Activated CD4-positive, alpha-beta memory T cell treated with anti-CD3 and anti-CD28 coated beads, Interleukin-2, amount 10 ng/mL, durations not matched to agents 7 days and 5 days (primary cell): ENCODE results near the gene FAM53B. TPM values are rescaled to one million over a fixed set of nuclear protein-coding genes. Genes with fewer than 3 reads are reported as not detected.

Experiments
- CTCF ChIA-PET: fragments of 350-600 bp; sonication (Branson Sonifier 250); formaldehyde crosslinking; loops from one replicate; lab custom pipeline; 2021; ENCODE audit warnings: antibody characterized with exemption, inconsistent platforms; lab: Charles Lee
- POLR2A ChIA-PET: fragments of 350-600 bp; sonication (Branson Sonifier 250); formaldehyde crosslinking; loops from one replicate; lab custom pipeline; 2021; ENCODE audit warnings: antibody characterized with exemption; lab: Charles Lee
- DNase-seq: peaks from one replicate; pipeline ENCODE4 v3.0.0-alpha.2; 2020
- H3K27ac Mint-ChIP-seq: one replicate; pipeline ENCODE4 v1.8.0; 2021; ENCODE audit warnings: mild to moderate bottlenecking, mixed read lengths
- H3K27me3 Mint-ChIP-seq: one replicate; pipeline ENCODE4 v1.8.0; 2021; ENCODE audit warnings: mixed read lengths
- H3K36me3 Mint-ChIP-seq: one replicate; pipeline ENCODE4 v1.8.0; 2021; ENCODE audit warnings: low read depth, mixed read lengths
- H3K4me1 Mint-ChIP-seq: one replicate; pipeline ENCODE4 v1.8.0; 2021; ENCODE audit warnings: mixed read lengths
- H3K4me3 Mint-ChIP-seq: one replicate; pipeline ENCODE4 v1.8.0; 2021; ENCODE audit warnings: mild to moderate bottlenecking, mixed read lengths
- H3K9me3 Mint-ChIP-seq: one replicate; pipeline ENCODE4 v1.8.0; 2021; ENCODE audit warnings: mixed read lengths
- total RNA-seq, 2 experiments: library from RNA; stranded (reverse); gene quantifications; one replicate each; pipeline ENCODE4 v1.2.3, GENCODE V29; 2021

FAM53B gene
- total RNA-seq, 2 experiments from 2014 or later = 44.9 to 46.6 TPM

- Mint-ChIP-seq H3K27ac (no peak overlapping the region), H3K4me1 (peaks cover 42% of the 10 kb centered on the region), H3K27me3 (no peaks in the 10 kb centered on the region), H3K4me3 (no peak overlapping the region), H3K36me3 (peaks cover 21% of the 10 kb centered on the region), H3K9me3 (no peaks in the 10 kb centered on the region)
- no peak for DNase-seq
- ChIA-PET CTCF (interaction anchor here (0.7 to 1.3 kb wide), 2 partner anchors 67 to 81 kb away, joined by 3 to 5 read pairs; no protein-coding TSS in a partner anchor), POLR2A (interaction anchor here (3.2 kb wide), 1 partner anchor 93 kb away, joined by 11 read pairs; no protein-coding TSS in a partner anchor)
Measured at GRCh38 chr10:124625831-124626238, 118.3 kb downstream of the FAM53B start.

DNA sequence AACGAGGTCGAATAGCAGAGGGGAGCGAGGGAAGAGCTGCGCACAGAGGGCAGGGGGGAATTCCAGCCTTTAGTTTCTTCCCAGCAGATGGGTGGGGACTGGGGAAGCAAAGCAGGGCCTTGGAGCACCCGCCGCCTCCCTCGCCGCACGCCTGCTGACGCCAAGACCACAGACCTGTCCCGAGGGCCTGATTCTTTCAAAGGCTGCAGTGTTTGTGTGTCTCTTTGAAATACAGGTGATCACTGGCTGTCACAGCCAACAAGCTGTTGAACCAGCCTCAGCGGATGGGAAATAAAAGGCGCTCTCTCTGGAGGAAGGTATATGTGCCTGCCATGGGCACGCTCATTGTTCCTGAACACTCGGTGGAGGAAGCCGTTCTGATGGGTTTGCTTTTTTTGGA lies 119.3 kb downstream of the FAM53B start:
- no peak for DNase-seq
- no peaks in the 10 kb centered on the region for H3K27me3 Mint-ChIP-seq
- CTCF ChIA-PET = no interaction called here
- peaks cover 43% of the 10 kb centered on the region for H3K4me1 Mint-ChIP-seq
- POLR2A ChIA-PET = no interaction called here
- peaks cover 21% of the 10 kb centered on the region for H3K36me3 Mint-ChIP-seq
- H3K27ac Mint-ChIP-seq = no peak overlapping the region
- H3K9me3 Mint-ChIP-seq = no peaks in the 10 kb centered on the region
- no peak overlapping the region for H3K4me3 Mint-ChIP-seq

DNA sequence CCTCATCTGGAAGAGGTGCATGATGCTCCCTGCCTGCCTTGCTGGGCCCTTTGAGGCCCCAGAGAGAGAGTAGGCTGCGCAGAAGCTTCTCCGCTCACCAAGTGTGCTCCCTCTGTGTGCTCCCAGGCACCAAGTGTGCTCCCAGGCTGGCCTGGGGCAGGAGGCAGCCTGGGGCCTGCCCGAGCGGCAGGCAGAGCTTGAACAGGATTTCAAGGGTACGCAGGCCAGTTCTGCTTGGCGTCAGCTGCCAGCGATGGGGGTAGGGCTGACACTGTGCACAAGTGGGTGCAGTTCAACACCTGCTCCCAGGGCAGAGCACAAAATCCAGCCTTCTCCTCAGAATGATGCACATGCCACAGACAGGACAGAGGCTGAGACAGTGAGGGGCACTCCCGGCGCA lies 119.7 kb downstream of the FAM53B start:
- Mint-ChIP-seq H3K27me3 (no peaks in the 10 kb centered on the region), H3K4me3 (no peak overlapping the region), H3K36me3 (peaks cover 21% of the 10 kb centered on the region), H3K27ac (no peak overlapping the region), H3K9me3 (no peaks in the 10 kb centered on the region), H3K4me1 (peaks cover 44% of the 10 kb centered on the region)
- POLR2A ChIA-PET = interaction anchor here (1.0 kb wide), 1 partner anchor 64 kb away, joined by 3 read pairs; no protein-coding TSS in a partner anchor
- CTCF ChIA-PET = no interaction called here
- no peak for DNase-seq

DNA sequence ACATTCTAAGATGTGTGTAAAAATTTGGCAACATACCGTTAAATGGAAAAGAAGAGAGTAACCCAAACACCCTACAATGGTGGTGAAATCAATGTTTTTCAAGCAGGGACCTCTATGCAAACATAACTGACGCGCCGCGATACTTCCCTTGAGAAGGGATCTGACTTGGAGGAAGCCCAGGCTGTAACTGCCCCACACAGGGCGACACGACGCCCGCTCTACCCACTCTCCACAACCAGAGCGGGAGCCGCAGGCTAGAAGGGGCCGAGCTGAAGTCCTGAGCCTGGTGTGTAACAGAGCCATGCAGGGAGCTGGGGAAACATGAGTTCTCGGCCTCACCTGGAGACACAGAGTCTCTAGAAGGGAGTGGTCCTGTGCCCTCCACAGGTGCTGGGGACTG lies 120.2 kb downstream of the FAM53B start:
- H3K9me3 Mint-ChIP-seq = no peaks in the 10 kb centered on the region
- DNase-seq = no peak
- H3K4me1 Mint-ChIP-seq = peaks cover 44% of the 10 kb centered on the region
- H3K4me3 Mint-ChIP-seq = no peak overlapping the region
- H3K27me3 Mint-ChIP-seq = no peaks in the 10 kb centered on the region
- H3K27ac Mint-ChIP-seq = no peak overlapping the region
- CTCF ChIA-PET = no interaction called here
- H3K36me3 Mint-ChIP-seq = peaks cover 16% of the 10 kb centered on the region
- POLR2A ChIA-PET = interaction anchor here (1.0 kb wide), 1 partner anchor 65 kb away, joined by 3 read pairs; no protein-coding TSS in a partner anchor

DNA sequence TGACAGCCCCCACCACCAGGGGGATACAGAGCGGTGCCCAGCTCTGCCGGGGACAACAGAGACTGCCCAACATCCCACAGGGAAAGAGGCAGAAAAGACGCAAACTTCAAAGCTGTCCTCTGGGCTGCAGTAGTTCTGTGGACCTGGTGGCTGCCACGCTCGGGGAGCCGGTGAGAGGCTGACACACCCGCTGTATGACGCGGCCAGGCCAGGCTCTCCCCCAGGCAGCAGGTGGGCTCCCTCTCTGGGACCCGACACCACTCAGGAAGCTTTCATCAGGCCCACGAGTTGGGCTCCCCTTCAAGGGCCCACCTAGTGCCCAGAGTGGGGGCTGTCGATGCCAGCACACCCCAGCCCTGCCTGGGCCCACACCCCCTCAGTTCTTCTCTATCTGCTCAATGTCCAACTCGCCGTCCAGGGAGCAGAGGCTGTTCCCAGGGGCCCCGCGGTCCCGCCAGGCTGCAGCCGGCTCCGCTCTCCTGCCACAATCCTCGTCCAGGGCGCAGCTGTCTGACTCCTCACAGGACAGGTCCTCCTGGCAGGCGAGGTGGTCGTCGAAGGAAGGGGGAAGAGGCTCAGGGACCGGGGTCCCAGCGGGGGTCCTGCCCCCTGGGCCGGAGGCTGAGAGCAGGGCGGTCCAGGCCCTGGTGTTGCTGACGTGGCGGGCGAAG lies 121.2 kb downstream of the FAM53B start:
- H3K4me3 Mint-ChIP-seq = no peak overlapping the region
- H3K27ac Mint-ChIP-seq = no peak overlapping the region
- POLR2A ChIA-PET = no interaction called here
- H3K36me3 Mint-ChIP-seq = peaks cover 16% of the 10 kb centered on the region
- DNase-seq = no peak
- peaks cover 40% of the 10 kb centered on the region for H3K4me1 Mint-ChIP-seq
- no peaks in the 10 kb centered on the region for H3K9me3 Mint-ChIP-seq
- CTCF ChIA-PET = no interaction called here
- H3K27me3 Mint-ChIP-seq = no peaks in the 10 kb centered on the region

- Mint-ChIP-seq H3K9me3 (no peaks in the 10 kb centered on the region), H3K36me3 (peaks cover 19% of the 10 kb centered on the region), H3K4me1 (peaks cover 32% of the 10 kb centered on the region), H3K27me3 (no peaks in the 10 kb centered on the region), H3K27ac (no peak overlapping the region), H3K4me3 (no peak overlapping the region)
- no peak for DNase-seq
- ChIA-PET POLR2A (no interaction called here), CTCF (interaction anchor here (1.8 kb wide), 1 partner anchor 97 kb away, joined by 5 read pairs; no protein-coding TSS in a partner anchor)
Measured at GRCh38 chr10:124622158-124622557, 122.0 kb downstream of the FAM53B start.

GRCh38 chr10:124621637-124622036 lies 122.5 kb downstream of the FAM53B start:
- H3K4me3 Mint-ChIP-seq = no peak overlapping the region
- no peak overlapping the region for H3K27ac Mint-ChIP-seq
- no peak for DNase-seq
- H3K36me3 Mint-ChIP-seq = peaks cover 21% of the 10 kb centered on the region
- H3K4me1 Mint-ChIP-seq = peaks cover 26% of the 10 kb centered on the region
- POLR2A ChIA-PET = no interaction called here
- no peaks in the 10 kb centered on the region for H3K27me3 Mint-ChIP-seq
- CTCF ChIA-PET = interaction anchor here (1.8 kb wide), 1 partner anchor 98 kb away, joined by 5 read pairs; no protein-coding TSS in a partner anchor
- no peaks in the 10 kb centered on the region for H3K9me3 Mint-ChIP-seq

GRCh38 chr10:124619802-124620490 lies 124.2 kb downstream of the FAM53B start:
- Mint-ChIP-seq H3K36me3 (peaks cover 21% of the 10 kb centered on the region), H3K9me3 (no peaks in the 10 kb centered on the region), H3K4me3 (no peak overlapping the region), H3K4me1 (peaks cover 22% of the 10 kb centered on the region), H3K27ac (no peak overlapping the region), H3K27me3 (peaks cover 2% of the 10 kb centered on the region)
- DNase-seq = no peak
- POLR2A ChIA-PET = interaction anchor here (1.2 kb wide), 1 partner anchor 8 kb away, joined by 4 read pairs; no protein-coding TSS in a partner anchor
- CTCF ChIA-PET = interaction anchor here (1.3 kb wide), 1 partner anchor 122 kb away, joined by 4 read pairs; no protein-coding TSS in a partner anchor

DNA sequence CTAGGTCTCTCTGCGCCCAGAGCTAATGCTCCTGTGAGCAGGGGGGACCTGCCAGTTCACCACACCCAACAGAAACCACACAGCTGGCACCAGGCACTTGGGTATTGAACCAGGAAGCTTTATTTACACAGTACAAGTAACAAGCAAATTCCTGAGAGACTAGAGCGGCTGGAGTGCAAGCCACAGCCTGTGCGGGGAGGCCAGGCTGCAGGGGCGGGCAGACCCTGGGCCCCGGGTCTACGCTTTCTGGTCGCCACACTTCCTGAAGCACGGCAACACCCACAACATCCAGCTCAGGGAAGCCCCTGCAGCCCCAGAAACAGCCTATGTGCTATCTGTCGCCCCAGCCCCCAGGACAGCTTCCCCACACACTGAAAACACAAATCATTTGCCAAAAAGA lies 125.0 kb downstream of the FAM53B start:
- peaks cover 26% of the 10 kb centered on the region for H3K4me1 Mint-ChIP-seq
- H3K9me3 Mint-ChIP-seq = no peaks in the 10 kb centered on the region
- DNase-seq = no peak
- ChIA-PET POLR2A (interaction anchor here (0.8 to 1.2 kb wide), 2 partner anchors 8 to 82 kb away, joined by 3 to 4 read pairs; no protein-coding TSS in a partner anchor), CTCF (interaction anchor here (1.3 kb wide), 1 partner anchor 122 kb away, joined by 4 read pairs; no protein-coding TSS in a partner anchor)
- H3K4me3 Mint-ChIP-seq = no peak overlapping the region
- no peak overlapping the region for H3K27ac Mint-ChIP-seq
- peaks cover 24% of the 10 kb centered on the region for H3K36me3 Mint-ChIP-seq
- H3K27me3 Mint-ChIP-seq = peaks cover 2% of the 10 kb centered on the region

DNA sequence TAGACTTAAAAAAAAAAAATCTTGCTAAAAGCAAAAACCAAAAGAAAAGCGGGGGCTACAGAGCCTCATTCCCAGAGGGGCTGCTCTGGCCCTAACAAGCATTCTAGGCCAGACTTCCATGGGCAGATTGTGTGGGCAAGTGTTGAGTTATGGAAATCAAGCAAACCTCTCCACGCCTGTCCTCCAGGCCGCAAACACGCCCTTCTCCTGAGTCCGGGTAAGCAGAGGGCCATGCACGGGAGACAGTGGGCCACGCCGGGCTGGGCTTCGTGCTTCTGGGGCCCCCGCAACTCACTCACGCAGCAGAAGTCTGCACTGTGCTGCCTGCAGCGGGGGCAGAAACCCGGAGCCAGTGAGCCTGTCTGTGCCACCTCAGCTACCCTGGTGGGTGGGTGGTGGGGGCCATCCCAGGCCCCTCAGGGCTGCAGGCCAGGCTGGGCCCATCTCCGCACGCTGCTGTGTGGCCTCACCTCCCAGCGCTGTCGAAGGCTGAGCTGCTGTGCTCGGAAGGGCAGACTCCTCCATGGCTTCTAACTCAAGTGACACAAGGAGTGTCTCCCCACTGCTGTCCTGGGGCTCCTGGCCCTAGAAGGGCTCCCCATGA lies 125.6 kb downstream of the FAM53B start:
- peaks cover 2% of the 10 kb centered on the region for H3K27me3 Mint-ChIP-seq
- H3K4me3 Mint-ChIP-seq = no peak overlapping the region
- H3K36me3 Mint-ChIP-seq = peaks cover 18% of the 10 kb centered on the region
- H3K9me3 Mint-ChIP-seq = no peaks in the 10 kb centered on the region
- no peak for DNase-seq
- H3K27ac Mint-ChIP-seq = no peak overlapping the region
- CTCF ChIA-PET = interaction anchor here (1.3 kb wide), 1 partner anchor 123 kb away, joined by 4 read pairs; no protein-coding TSS in a partner anchor
- peaks cover 32% of the 10 kb centered on the region for H3K4me1 Mint-ChIP-seq
- POLR2A ChIA-PET = interaction anchor here (0.8 to 1.2 kb wide), 2 partner anchors 9 to 82 kb away, joined by 3 to 4 read pairs; no protein-coding TSS in a partner anchor

DNA sequence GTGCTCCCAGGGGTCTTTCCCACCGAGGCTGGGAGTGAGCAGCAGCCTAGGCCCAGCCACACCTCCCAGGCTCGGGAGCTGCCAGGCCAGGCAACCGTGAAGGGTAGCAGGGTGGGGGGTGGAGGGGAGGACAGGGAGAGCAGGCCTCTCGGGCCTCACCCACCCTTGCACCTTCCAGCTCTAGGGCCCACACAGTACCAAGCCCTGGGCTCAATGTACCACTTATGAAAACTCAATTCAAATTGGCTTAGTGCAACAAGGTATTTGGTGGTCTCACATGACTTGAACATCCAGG lies 127.4 kb downstream of the FAM53B start:
- Mint-ChIP-seq H3K9me3 (no peaks in the 10 kb centered on the region), H3K4me1 (peaks cover 49% of the 10 kb centered on the region), H3K27ac (no peak overlapping the region), H3K27me3 (peaks cover 2% of the 10 kb centered on the region), H3K4me3 (no peak overlapping the region), H3K36me3 (peaks cover 10% of the 10 kb centered on the region)
- POLR2A ChIA-PET = interaction anchor here (1.0 kb wide), 1 partner anchor 31 kb away, joined by 3 read pairs; no protein-coding TSS in a partner anchor
- CTCF ChIA-PET = no interaction called here
- DNase-seq = no peak

GRCh38 chr10:124616040-124616835 lies 127.9 kb downstream of the FAM53B start:
- ChIA-PET POLR2A (interaction anchor here (1.0 kb wide), 1 partner anchor 31 kb away, joined by 3 read pairs; no protein-coding TSS in a partner anchor), CTCF (interaction anchor here (0.7 kb wide), 1 partner anchor 43 kb away, joined by 3 read pairs; no protein-coding TSS in a partner anchor)
- Mint-ChIP-seq H3K27me3 (peaks cover 2% of the 10 kb centered on the region), H3K9me3 (no peaks in the 10 kb centered on the region), H3K27ac (no peak overlapping the region), H3K4me3 (no peak overlapping the region), H3K36me3 (peaks cover 10% of the 10 kb centered on the region), H3K4me1 (peaks cover 54% of the 10 kb centered on the region)
- no peak for DNase-seq
